SK-N-SH (cell line): ENCODE results near the gene CD99L2. TPM values are rescaled to one million over a fixed set of nuclear protein-coding genes. Genes with fewer than 3 reads are reported as not detected.

Experiments
- CTCF ChIA-PET: fragments of 300-600, 350-600 bp; formaldehyde crosslinking; extraction: SDS; loops from one replicate; lab custom pipeline; 2021; lab: Yijun Ruan, JAX
- POLR2A ChIA-PET: fragments of 350-600 bp; sonication (Branson Sonifier 250); formaldehyde crosslinking; extraction: SDS; loops from one replicate; lab custom pipeline; 2020; ENCODE audit warnings: antibody characterized with exemption, inconsistent platforms; lab: Yijun Ruan, JAX
- DNase-seq: peaks from one replicate; pipeline ENCODE4 v3.0.0; 2012
- H2AFZ ChIP-seq: fragments of 200-600 bp; sonication (generic); 2 replicates; pipeline ENCODE4 v1.8.1; 2016; ENCODE audit warnings: antibody characterized with exemption, mild to moderate bottlenecking, low read depth
- H3F3A ChIP-seq: fragments of 200-600 bp; sonication (generic); replicated peaks from 2 replicates; pipeline ENCODE3; 2016; ENCODE audit warnings: antibody characterized with exemption, mild to moderate bottlenecking; ENCODE audit not compliant: insufficient read depth
- H3K27ac ChIP-seq, 2 experiments: fragments of 200-500 bp in 1 of 2; fragments of 200-600 bp in 1 of 2; sonication (Bioruptor generic) in 1 of 2; sonication (generic), shearing (Covaris generic) in 1 of 2; 2 replicates each; pipeline versions ENCODE4 v1.5.1 to v1.6.1; 2014 to 2016; ENCODE audit warnings: low read depth in 2 of 2, inconsistent platforms in 1 of 2, low read length in 1 of 2, mild to moderate bottlenecking in 1 of 2, mixed read lengths in 1 of 2
- H3K27me3 ChIP-seq: fragments of 200-600 bp; sonication (generic), shearing (Covaris generic); 2 replicates; pipeline ENCODE4 v1.6.1; 2016; ENCODE audit warnings: mixed run types; ENCODE audit not compliant: insufficient read depth
- H3K36me3 ChIP-seq, 2 experiments: fragments of 200-500 bp in 1 of 2; fragments of 200-600 bp in 1 of 2; sonication (Bioruptor generic) in 1 of 2; sonication (generic) in 1 of 2; replicated peaks in 1 of 2; 2 replicates each; pipeline versions ENCODE3 to v1.5.1; 2014 to 2016; ENCODE audit warnings: low read length in 1 of 2, mild to moderate bottlenecking in 1 of 2; ENCODE audit not compliant: insufficient read depth in 2 of 2, control insufficient read depth in 1 of 2
- H3K4me1 ChIP-seq, 2 experiments: fragments of 200-500 bp in 1 of 2; fragments of 200-600 bp in 1 of 2; sonication (Bioruptor generic) in 1 of 2; sonication (generic), shearing (Covaris generic) in 1 of 2; 2 replicates each; pipeline versions ENCODE4 v1.5.1 to v1.6.1; 2014 to 2016; ENCODE audit warnings: low read depth in 1 of 2, low read length in 1 of 2, mixed run types in 1 of 2; ENCODE audit not compliant: insufficient read depth in 2 of 2, control insufficient read depth in 1 of 2
- H3K4me2 ChIP-seq: fragments of 200-600 bp; sonication (generic), shearing (Covaris generic); 2 replicates; pipeline ENCODE4 v1.6.1; 2017; ENCODE audit warnings: mixed run types
- H3K4me3 ChIP-seq, 2 experiments: fragments of 200-500 bp in 1 of 2; fragments of 200-600 bp in 1 of 2; sonication (Bioruptor generic) in 1 of 2; sonication (generic), shearing (Covaris generic) in 1 of 2; 2 replicates each; pipeline versions ENCODE4 v1.5.1 to v1.8.1; 2014 to 2016; ENCODE audit warnings: low read depth in 2 of 2, inconsistent platforms in 1 of 2, low read length in 1 of 2, mild to moderate bottlenecking in 1 of 2, mixed read lengths in 1 of 2, moderate library complexity in 1 of 2
- H3K79me2 ChIP-seq: fragments of 200-600 bp; sonication (generic); 2 replicates; pipeline ENCODE4 v1.8.1; 2017; ENCODE audit warnings: mild to moderate bottlenecking; ENCODE audit not compliant: insufficient read depth
- H3K9ac ChIP-seq: fragments of 200-600 bp; sonication (generic); 2 replicates; pipeline ENCODE4 v1.6.1; 2017; ENCODE audit warnings: mixed run types
- H3K9me2 ChIP-seq: fragments of 200-600 bp; sonication (generic); 2 replicates; pipeline ENCODE4 v1.6.1; 2017; ENCODE audit warnings: mixed run types
- H3K9me3 ChIP-seq: fragments of 200-600 bp; sonication (generic); 2 replicates; pipeline ENCODE4 v1.6.1; 2017; ENCODE audit warnings: mixed run types, mild to moderate bottlenecking, moderate library complexity
- H4K20me1 ChIP-seq: fragments of 200-600 bp; sonication (generic); 2 replicates; pipeline ENCODE4 v1.6.1; 2017; ENCODE audit warnings: mild to moderate bottlenecking, mixed run types; ENCODE audit not compliant: insufficient read depth
- ELF1 ChIP-seq: IDR thresholded peaks from 2 replicates; pipeline ENCODE4 v1.4.0; 2012
- EP300 ChIP-seq, 2 experiments: IDR thresholded peaks; 2 replicates each; pipeline versions ENCODE4 v1.4.0 to v1.6.1; 2012; ENCODE audit warnings: borderline replicate concordance in 1 of 2, low read depth in 1 of 2, low read length in 1 of 2
- EZH2phosphoT487 ChIP-seq: fragments of 200-600 bp; sonication (generic); IDR thresholded peaks from 2 replicates; pipeline ENCODE4 v1.6.1; 2017; ENCODE audit warnings: low read depth, mixed run types, mild to moderate bottlenecking, antibody characterized with exemption, moderate library complexity, borderline replicate concordance
- JUND ChIP-seq: IDR thresholded peaks from 2 replicates; pipeline ENCODE4 v1.4.0; 2012
- PBX3 ChIP-seq: IDR thresholded peaks from 2 replicates; pipeline ENCODE4; 2012
- RFX5 ChIP-seq: IDR thresholded peaks from 2 replicates; pipeline ENCODE4 v1.6.1; 2012; ENCODE audit warnings: mild to moderate bottlenecking, improper control_type of control experiment, low read length
- RXRA ChIP-seq: IDR thresholded peaks from 2 replicates; pipeline ENCODE4 v1.4.0; 2012; ENCODE audit warnings: low read depth, mild to moderate bottlenecking, borderline replicate concordance
- TCF12 ChIP-seq: IDR thresholded peaks from 2 replicates; pipeline ENCODE4 v1.4.0; 2012
- WGBS: methylation state at CpG from one replicate; pipeline ENCODE4 v1.1.6; 2017; ENCODE audit warnings: low lambda C conversion rate; 5-methylcytosine and 5-hydroxymethylcytosine counted together
- polyA plus RNA-seq, 3 experiments: library from polyadenylated mRNA; depleted of rRNA; stranded (reverse); fragments of >200 nt; gene quantifications; 2 replicates each; pipeline ENCODE4 v1.2.3, GENCODE V29; 2012
- TF ChIP-seq, protein P1 (sequence below): fragments of 200-600 bp; sonication (generic); IDR thresholded peaks from 2 replicates; pipeline ENCODE4 v1.6.1; 2017; ENCODE audit warnings: antibody characterized with exemption, mild to moderate bottlenecking, moderate library complexity

The CD99L2 gene
- polyA plus RNA-seq, 1 of the 3 experiments (the other 2 are of a cell fraction), result 57.7 TPM

GRCh38 chrX:150902434-150903109 is 4.1 kb upstream of the CD99L2 start:
- no peak overlapping the region for H3K4me3 ChIP-seq
- no peak overlapping the region for H3K9ac ChIP-seq
- TF ChIP-seq, protein P1, sequence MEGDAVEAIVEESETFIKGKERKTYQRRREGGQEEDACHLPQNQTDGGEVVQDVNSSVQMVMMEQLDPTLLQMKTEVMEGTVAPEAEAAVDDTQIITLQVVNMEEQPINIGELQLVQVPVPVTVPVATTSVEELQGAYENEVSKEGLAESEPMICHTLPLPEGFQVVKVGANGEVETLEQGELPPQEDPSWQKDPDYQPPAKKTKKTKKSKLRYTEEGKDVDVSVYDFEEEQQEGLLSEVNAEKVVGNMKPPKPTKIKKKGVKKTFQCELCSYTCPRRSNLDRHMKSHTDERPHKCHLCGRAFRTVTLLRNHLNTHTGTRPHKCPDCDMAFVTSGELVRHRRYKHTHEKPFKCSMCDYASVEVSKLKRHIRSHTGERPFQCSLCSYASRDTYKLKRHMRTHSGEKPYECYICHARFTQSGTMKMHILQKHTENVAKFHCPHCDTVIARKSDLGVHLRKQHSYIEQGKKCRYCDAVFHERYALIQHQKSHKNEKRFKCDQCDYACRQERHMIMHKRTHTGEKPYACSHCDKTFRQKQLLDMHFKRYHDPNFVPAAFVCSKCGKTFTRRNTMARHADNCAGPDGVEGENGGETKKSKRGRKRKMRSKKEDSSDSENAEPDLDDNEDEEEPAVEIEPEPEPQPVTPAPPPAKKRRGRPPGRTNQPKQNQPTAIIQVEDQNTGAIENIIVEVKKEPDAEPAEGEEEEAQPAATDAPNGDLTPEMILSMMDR, result no peak
- TF ChIP-seq PBX3 (no peak), TCF12 (no peak), RXRA (no peak), EP300 (IDR thresholded peaks at IDR 0.05; ENCODE audit: borderline replicate concordance in 1 of 2, low read depth in 1 of 2, low read length in 1 of 2) (no peak)
- no peaks in the 10 kb centered on the region for H3K27me3 ChIP-seq
- 28% methylated on average over 7 of the region's 7 CpGs for WGBS
- no peaks in the 10 kb centered on the region for H4K20me1 ChIP-seq
- no peak for DNase-seq
- H3K9me2 ChIP-seq, result no peaks in the 10 kb centered on the region
- H2AFZ ChIP-seq, result no peak overlapping the region
- no peak overlapping the region for H3K4me2 ChIP-seq
- CTCF ChIA-PET, result no interaction called here
- POLR2A ChIA-PET, result no interaction called here
- no peaks in the 10 kb centered on the region for H3K9me3 ChIP-seq
- no peaks in the 10 kb centered on the region for H3F3A ChIP-seq
- 0 out of 2 replicates have a peak, but pooled peaks cover 1% of the 10 kb centered on the region for H3K79me2 ChIP-seq
- no peak overlapping the region for H3K27ac ChIP-seq
- no peaks in the 10 kb centered on the region for H3K36me3 ChIP-seq
- H3K4me1 ChIP-seq, result no peaks in the 10 kb centered on the region; a peak in 1 of 4 replicates

DNA sequence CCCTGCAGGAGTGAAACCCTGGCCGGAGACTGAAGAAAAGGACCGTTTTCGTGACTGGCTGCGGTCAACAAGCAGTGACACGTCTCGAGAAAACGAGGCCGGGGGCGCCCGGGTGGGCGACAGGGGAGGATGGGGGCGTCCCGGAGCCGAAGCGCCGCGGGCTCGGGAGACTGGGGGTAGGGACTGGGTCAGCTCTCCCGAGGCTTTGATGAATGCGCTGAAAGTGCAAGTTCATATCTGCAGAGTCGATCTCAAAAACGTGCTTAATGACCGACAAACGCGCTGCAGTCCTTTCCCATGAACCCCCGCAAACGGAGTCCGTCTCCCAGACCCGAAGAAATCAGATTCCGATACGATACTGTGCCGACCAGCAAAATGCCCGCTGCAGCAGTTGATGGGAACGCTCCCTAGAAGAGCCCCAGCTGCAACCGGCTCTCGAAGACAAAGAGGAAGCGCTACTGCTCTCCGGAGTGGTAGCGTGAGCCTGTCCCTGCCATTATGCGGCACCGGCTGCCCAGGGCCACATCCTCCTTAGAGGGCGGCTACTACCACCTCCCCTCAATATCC is 806 bp upstream of the CD99L2 start:
- no peaks in the 10 kb centered on the region for H4K20me1 ChIP-seq
- H3K27ac ChIP-seq, result peak overlapping the region in 1 of 2 experiments; percentile 53; a peak in 1 of 4 replicates
- no peaks in the 10 kb centered on the region; a peak in 1 of 4 replicates for H3K4me1 ChIP-seq
- ChIA-PET POLR2A (no interaction called here), CTCF (no interaction called here)
- WGBS, result 29% methylated on average over 35 of the region's 42 CpGs
- H3K79me2 ChIP-seq, result peaks cover 14% of the 10 kb centered on the region; the same call in 1 of the 2 replicates
- peak overlapping the region; percentile 87 for H3K4me2 ChIP-seq
- H3K9ac ChIP-seq, result peak overlapping the region; percentile 51; the same call in 1 of the 2 replicates
- H3K9me3 ChIP-seq, result no peaks in the 10 kb centered on the region
- no peaks in the 10 kb centered on the region for H3K36me3 ChIP-seq
- no peaks in the 10 kb centered on the region for H3F3A ChIP-seq
- peak; percentile 37 for DNase-seq
- no peaks in the 10 kb centered on the region for H3K9me2 ChIP-seq
- TF ChIP-seq EZH2phosphoT487 (no peak), ELF1 (no peak), JUND (no peak), RFX5 (no peak)
- no peaks in the 10 kb centered on the region for H3K27me3 ChIP-seq
- H2AFZ ChIP-seq, result peak overlapping the region; percentile 88; the same call in 1 of the 2 replicates
- H3K4me3 ChIP-seq, result peak overlapping the region; percentile 55 to 65
